Middle frontal gyrus (tissue), 1 donor: Measurements from ENCODE around the gene SSH2.
"Not testable (repeated sequence)": the region's sequence is repeated elsewhere in the genome, so short reads cannot be mapped to it uniquely, and the experiment has no call there.

ENCODE experiments used
- DNase-seq: peaks from one replicate; pipeline ENCODE4 v3.0.0-alpha.2; 2015; ENCODE audit warnings: low spot score; ENCODE audit errors: extremely low spot score

Gene SSH2

DNA sequence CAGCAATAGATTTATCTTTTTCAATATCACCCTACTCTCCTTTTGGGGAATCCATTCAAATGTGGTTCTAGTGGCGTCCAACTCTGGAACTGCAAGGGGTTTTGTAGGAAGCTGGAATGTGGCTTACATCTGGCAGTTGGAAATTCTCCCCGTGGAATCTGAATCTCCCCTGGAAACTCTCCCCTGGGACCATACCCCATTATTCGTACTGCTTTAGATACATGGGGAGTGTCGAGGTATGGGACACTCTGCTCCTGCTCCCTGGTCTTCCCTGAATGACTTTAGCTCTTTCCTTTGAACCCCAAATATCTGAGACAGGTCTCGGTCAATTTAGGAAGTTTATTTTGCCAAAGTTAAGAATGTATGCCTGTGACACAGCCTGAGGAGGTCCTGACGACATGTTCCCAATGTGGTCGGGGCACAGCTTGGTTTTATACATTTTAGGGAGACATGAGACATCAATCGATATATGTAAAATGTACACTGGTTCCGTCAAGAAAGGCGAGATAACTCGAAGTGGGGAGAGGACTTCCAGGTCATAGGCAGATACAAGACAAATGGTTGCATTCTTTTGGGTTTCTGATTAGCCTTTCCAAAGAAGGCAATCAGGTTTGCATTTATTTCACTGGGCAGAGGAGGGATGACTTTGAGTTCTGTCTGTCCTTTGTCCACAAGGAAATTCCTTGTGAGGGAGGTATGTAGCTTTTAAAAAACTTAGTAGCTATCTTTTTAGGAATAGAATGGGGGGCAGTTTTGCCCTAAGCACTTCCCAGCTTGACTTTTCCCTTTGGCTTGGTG lies 218.2 kb downstream of the SSH2 start:
- no peak for DNase-seq

DNA sequence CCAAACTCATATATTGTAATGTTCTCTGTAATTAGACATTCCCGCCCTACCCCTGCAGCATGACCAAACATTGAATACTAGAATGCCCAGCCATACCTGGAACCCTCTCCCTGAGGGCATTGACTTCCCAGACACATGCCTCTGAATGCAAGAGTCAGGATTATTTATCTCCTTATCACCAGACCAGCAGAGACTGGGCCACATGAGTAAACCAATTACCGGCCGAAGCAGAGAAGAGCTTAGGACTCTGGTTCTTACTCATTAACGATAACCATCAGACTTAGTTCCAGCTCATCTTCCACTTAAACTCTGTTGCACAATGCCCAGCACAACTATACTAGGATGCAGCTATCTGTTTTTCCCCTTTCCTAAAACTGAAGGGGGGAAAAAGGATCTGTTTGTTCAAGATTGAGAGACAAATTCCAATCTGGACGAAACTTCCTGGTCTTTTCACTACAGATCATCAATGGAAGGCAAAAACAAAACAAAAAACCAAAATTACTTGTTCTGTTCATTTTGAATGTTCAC lies 219.1 kb downstream of the SSH2 start:
- DNase-seq = no peak

DNA sequence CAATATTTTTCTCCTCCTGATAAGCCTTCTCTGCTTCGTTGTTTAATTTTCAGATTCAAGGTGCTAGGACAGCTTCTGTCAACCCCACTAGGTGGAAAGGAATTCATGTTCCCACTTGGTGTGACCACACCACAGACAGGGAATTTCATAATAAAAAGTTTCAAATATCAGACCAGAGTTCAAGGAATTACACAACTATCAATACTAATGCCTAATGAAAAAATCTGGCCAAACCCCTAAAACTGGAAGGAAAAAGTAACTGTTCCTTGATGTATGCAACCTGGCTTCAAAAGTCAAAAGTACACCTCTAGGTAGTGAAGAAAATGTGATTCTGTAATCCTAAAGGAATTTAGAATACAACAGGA lies 219.5 kb downstream of the SSH2 start:
- DNase-seq = no peak

DNA sequence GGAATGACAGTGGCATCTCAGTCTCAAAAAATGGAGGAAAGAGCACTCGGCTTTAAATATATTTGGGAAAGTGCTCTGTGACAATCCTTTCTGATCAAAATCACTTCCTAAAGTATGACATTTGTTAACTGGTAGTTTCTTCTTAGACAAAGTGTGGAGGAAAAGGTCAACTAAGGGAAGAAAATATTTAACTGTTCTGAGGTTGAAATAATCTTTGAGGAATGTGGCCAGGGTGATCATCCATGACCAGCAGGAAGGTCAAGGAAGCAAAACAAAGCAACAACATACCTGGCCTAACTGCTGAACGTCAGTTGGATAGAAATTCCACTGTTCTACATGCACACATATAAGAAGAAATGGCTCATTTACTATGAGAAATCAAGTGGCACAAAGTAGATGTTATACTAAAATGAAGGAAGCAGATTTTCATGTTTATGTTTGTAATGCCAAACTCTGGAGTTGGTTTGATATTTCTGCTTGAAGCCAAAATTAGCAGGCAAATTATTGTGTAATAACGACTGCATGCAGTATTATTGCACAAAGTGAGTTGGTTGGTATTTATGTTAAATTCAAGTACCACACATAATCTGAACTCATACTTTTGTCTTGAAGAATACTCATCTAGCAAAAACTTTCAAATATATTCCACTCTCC lies 220.0 kb downstream of the SSH2 start:
- DNase-seq = no peak

DNA sequence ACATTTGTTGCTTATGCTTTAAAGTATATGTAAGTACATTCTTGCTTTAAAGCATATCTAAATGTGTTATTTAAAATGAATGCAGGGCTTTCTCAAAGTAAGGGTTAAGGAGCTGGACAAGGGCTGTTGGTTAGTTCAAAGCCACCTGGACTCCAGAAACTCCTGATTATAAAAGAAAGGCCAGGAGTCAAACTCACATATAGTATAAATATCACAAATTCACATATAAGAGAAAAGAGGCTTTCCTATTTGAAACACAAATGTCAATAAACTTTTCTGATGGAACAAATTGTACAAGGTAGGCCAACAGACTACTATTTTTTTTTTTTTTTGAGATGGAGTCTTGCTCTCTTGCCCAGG lies 222.8 kb downstream of the SSH2 start:
- no peak for DNase-seq

DNA sequence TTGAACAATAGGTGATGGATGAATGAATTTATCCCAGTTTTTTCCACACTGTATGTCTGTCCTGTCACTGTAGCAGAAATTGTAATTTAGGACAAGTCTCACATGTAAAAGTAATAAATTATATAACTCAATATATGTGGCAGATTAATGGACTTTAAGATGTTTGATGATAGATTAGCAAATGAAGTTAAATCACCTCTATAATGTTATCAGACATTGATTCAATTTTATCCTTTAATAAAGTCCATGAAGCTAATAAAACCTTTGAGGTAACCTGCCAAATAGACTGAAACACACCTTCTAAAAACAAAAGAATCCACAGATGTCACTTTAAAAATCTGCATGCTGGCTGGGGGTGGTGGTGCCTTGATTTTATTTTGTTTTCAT lies 224.0 kb downstream of the SSH2 start:
- DNase-seq = no peak

DNA sequence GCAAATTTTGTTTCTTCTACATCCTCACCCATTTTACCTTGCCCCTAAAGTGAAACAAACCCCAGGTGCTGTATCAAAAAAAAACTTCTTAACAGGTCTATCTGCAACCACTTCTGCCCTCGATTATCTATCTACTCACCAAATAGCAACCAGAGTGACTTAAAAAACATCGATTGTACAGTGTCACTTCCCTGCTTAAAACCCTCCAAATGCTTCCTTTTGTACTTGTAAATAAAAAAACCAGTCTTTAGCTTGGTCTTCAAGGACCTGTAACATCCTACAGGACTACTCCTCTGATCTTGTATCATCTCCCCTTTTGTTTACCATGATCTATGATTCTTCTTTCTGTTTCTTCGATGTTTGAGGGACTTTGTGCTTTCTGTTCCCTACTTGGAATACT lies 224.6 kb downstream of the SSH2 start:
- no peak for DNase-seq

DNA sequence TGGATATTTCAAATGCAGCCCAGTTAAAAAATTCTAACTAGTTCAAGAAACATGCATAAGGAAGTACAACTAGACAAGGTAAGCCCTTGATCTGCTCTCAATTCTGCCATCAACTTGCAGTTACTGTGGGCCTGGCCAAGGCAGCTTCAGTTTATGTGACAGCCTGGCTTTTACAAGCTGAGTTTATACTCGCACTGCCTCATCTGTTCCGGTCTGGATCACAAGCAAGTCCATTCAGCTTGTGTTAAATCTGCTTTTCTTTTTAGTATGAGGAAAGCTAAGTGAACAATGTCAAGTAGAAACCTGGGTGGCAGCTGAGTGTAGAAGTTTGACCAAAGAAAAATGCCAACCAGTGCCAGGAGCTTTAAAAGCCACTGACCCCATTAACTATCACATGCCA lies 230.7 kb downstream of the SSH2 start:
- DNase-seq = no peak

DNA sequence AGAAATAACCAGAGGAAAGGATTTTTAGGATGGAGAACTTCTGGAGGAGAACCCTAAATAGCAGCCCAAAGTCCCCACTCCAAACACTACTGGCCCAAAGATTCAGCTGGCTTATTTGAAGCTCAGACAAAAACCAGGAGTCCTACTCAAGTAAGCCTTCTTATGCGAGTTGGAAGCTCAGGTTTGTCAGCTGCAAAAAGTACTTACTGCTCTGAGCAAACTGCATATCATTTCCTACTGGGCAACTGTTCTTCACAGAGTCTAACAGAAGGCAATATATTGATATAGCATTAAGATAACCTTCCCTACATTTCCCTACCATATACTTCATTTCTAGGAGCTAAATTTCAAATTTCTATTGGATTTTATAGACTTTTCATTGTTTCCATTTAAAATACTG lies 231.2 kb downstream of the SSH2 start:
- no peak for DNase-seq

DNA sequence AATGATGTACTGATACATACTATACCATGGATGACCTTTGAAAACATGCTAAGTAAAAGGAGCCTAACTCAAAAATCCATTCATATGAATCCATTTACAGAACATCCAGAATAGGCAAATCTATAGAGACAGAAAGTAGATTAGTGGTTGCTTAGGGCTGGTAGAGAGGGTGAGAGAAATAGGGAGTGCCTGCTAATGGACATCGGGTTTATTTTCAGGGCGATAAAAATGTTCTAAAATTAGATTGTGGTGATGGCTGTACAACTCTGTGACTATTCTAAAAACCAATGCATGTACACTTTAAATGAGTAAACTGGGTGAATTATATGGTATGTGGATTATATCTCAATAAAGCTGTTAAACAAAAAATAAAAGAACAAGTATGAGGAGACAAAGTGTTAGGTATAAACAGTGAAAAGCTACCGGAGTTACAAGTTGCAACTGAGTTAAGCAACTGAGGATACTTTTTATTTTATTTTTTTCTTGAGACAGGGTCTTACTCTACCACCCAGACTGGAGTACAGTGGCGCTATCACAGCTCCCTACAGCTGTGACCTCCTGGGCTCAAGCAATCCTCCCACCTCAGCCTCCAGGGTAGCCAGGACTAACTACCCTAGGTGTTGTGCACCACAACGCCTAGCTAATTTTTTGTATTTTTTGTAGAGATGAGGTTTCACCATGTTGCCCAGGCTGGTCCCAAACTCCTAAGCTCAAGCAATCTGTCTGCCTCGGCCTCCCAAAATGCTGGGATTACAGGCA lies 231.8 kb downstream of the SSH2 start:
- no peak for DNase-seq

DNA sequence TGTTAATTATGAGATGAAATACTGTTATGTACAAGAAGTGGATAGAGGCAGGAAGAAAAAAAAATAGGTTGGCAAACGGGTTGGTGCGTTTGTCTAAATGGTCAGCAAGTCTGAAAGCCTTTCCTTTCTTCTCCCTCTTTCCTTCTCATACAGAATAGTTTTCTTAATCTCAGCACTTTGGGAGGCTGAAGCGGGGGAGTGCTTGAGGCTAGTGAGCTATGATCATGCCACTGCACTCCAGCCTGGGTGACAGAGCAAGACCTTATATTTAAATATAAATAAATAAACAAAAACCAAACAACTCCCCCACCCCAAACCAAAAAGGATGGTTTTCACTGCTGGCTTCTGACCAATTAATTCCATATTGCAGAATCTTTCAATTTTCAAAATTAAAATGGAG lies 232.7 kb downstream of the SSH2 start:
- DNase-seq = no peak

DNA sequence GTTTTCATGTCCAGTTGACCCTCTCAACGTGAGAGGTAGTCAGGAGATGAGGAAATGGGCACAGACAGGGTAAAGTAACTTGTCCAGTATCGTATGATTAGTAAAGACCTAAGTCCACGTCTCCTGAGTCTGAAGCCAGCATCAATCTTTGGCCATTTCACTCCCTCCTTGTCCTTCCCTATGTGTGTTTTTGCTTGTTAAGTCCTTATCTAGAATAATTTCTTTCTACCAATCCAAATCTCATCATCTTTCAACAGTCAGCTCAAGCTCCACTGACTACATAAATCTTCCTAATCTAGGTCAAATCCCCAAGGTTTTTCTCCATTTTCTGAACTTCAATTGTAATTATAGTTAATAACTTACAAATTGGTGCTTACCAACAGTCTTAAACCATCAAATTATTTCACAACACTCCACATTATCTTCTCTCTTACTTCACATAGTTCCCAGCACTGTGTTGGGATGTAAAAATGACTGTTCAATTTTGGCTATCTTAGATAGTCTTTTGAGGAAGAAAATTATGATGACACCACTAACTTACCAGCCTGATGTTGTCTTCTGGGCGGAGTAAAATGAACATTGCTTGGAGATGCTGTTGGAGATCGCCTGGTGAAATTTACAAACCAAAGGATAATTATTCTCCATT lies 235.0 kb downstream of the SSH2 start:
- no peak for DNase-seq

DNA sequence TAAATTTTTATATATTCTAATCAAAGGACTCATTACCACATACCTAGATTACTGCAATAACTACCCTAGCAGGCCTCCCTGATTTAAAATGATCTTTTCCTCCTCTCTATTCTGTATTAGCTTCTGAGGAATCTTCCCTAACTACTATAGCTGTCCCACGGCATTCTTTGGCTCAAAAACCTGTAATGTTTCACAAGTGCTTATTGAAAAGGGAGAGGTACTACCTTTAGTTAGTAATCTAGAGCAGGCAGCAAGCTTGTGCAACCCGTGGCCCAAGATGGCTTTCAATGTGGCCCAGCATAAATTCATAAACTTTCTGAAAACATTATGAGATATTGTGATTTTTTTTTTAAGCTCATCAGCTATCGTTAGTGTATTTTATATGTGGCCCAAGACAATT lies 236.3 kb downstream of the SSH2 start:
- DNase-seq = no peak

DNA sequence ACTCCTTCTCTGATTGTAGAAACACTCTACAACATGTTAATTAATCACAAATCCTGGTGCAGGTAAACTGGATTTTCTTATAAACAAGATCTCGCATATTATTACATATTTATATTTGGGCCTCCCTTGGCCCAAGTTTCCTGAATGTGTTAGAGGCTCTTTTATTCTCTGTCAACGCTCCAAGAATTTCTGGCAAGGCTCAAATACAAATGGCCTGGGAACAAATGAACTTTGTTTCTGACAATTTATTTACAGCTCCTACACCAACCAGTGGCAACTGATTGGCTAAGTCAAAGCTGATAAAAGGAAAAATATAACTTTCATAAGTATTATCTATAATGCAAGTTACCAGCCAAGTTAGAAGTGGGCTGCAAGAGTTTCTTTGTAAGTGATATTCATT lies 242.4 kb downstream of the SSH2 start:
- DNase-seq = no peak

DNA sequence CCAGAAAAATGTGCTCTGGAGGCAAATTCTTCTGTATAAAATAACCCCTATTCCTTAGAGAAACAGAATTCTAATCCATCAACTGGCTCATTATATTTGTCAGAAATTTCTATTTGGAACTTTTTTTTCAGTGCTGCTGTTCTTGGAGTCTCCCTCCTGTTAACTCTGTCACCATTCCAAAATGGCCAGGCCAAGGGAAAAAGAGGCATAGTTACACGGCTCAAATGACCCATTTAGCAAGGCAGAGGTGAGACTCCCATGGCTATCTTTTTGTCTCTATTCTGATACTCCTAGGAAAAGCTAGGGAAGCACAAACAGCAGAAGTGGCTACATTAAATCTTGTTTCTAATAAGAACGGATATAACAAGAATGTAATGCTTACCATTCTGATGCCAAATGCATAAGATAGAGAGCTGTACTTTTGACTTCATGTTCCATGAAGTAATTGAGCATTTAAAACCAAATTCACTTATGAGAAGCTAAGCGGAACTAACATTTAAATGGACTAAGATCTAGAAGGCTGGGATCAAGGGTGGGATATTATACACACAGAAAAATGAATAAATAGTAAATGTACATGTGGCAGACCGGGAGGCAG lies 242.9 kb downstream of the SSH2 start:
- DNase-seq = no peak

DNA sequence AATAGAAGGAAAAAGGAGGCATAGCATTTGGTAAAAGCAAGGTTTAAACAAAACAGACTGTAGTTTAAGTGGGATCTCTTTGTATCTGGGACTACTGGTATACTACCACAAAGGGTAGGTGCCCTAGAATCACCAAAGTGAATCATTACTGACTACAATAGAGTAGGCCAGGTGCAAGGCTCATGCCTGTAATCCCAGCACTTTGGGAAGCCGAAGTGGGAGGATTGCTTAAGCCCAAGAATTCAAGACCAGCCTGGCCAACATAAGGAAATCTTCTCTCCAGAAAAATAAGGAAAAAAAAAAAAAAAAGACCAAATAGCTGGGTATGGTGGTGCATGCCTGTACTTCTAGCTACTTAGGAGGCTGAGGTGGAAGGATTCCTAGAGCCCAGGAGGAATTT lies 246.5 kb downstream of the SSH2 start:
- DNase-seq = no peak

DNA sequence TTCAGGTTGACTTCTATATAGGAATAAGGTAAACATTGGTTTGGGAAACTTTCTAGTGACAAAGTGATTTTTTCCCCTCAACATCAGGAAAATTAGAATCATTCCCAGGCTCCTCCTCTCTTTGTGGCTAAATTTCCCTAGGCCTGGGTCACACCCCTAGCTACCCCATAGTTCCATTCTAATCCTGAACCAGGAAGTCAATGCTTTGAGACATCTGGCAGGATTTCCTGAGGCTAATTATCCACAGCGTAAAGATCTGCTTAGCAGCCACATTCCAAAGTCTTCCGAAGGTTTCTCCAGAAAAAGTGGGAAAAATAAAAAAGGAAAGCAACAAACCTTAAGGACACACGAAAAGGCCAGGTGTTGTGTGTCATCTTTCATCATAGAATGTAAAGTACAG lies 247.0 kb downstream of the SSH2 start:
- no peak for DNase-seq

DNA sequence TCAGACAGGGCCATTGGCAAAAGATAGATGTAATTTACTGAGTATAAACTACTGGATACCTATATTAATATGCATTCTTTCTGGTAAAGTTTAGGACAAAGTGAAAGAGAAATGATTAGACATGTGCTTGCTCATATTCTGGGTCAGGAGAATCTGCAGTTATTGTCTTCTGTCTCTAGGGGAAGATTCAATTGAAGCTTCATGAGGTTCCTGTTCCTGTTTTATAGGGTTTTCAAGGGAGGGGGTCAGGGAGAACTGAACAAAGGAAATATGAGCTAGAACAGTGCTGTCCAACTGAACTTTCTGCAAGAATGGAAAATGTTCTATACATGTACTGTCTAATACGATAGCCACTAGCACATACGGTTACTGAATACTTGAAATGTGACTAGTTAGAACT lies 248.0 kb downstream of the SSH2 start:
- DNase-seq = no peak

DNA sequence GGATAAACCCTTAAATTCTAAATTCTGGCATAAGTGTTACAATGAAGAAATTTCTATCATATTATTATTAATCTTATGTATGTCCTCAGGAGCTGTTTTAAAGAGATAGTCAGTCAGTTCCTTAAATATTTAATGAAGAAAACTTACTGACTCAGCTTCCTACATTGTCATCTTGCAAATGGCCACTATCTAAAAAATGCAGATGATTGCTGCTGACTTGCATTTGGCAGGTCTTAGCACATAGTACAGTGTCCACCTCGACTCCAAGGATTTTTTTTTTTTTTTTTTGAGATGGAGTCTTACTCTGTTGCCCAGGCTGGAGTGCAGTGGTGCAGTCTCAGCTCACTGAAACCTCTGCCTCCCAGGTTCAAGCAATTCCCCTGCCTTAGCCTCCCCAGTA lies 252.2 kb downstream of the SSH2 start:
- no peak for DNase-seq

DNA sequence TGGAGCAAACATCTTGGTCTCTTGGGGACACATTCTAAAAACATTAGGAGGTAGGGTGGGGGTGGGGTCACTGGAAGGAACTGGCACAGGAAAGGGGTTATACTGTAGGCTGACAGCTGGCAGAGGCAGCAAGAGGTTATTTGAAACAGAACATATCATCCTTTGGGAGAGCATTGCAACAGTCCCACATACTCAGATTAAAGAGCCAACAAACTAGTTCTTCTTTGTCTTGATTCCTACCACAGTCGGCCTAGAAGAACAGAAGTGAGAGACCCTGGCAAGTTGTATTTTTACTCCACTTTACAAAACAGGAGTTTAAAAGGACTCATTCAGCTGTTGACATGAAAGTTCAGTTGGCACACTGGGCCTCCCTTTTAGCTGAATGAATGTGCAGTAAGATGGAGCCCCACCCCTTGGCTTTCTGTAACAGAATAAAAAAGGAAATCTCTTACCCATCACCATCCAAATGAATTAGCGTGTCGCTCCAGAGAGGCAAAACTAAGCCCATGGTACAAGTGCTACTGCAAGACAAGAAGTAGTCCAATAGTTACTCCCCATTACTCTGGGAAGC lies 252.7 kb downstream of the SSH2 start:
- DNase-seq = no peak

DNA sequence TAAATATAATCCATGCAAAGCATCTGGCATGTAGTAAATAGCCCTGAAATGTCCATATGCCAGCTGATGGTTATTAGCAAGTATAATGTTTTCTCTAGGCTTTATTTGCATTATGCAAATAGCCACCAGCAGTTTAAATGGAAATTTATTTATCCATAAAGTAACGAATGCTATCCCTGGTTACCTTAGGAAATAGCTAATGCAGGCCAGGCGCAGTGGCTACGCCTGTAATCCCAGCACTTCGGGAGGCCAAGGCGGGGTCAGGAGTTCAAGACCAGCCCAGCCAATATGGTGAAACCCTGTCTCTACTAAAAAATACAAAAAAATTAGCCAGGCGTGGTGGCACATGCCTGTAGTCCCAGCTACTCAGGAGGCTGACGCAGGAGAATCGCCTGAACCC lies 254.1 kb downstream of the SSH2 start:
- not testable (repeated sequence) for DNase-seq
